Small intestine (tissue), 7 donors: Measurements from ENCODE around the gene EHD2. TPM values are rescaled to one million over a fixed set of nuclear protein-coding genes. Genes with fewer than 3 reads are reported as not detected.
"Not testable (repeated sequence)": the region's sequence is repeated elsewhere in the genome, so short reads cannot be mapped to it uniquely, and the experiment has no call there.

Experiments used
- DNase-seq, 2 donors: peaks; one replicate each; pipeline versions ENCODE4 v3.0.0 to v3.0.0-alpha.2; 2013
- FAIRE-seq: peaks from 2 replicates; lab custom pipeline; 2012; peaks lifted over from hg19 to GRCh38; lab: Jason Lieb, UNC
- H3K27ac ChIP-seq, 3 donors: one replicate each; pipeline ENCODE4 v1.5.1; 2013; ENCODE audit warnings: low read length in 2 of 3, mild to moderate bottlenecking in 2 of 3, control low read depth in 1 of 3, inconsistent platforms in 1 of 3, low read depth in 1 of 3, moderate library complexity in 1 of 3
- H3K27me3 ChIP-seq, 3 donors: one replicate each; pipeline ENCODE4 v1.6.1; 2013; ENCODE audit warnings: low read length in 3 of 3, inconsistent platforms in 1 of 3; ENCODE audit not compliant: control insufficient read depth in 3 of 3, insufficient read depth in 3 of 3
- H3K36me3 ChIP-seq, 3 donors: one replicate each; pipeline ENCODE4 v1.6.1; 2013; ENCODE audit warnings: low read length in 3 of 3, inconsistent platforms in 1 of 3, low read depth in 1 of 3, mild to moderate bottlenecking in 1 of 3, moderate library complexity in 1 of 3; ENCODE audit not compliant: control insufficient read depth in 3 of 3, insufficient read depth in 2 of 3
- H3K4me1 ChIP-seq, 3 donors: one replicate each; pipeline ENCODE4 v1.6.1; 2013; ENCODE audit warnings: low read length in 2 of 3, inconsistent platforms in 1 of 3, low read depth in 1 of 3, mild to moderate bottlenecking in 1 of 3, moderate library complexity in 1 of 3; ENCODE audit not compliant: control insufficient read depth in 3 of 3, insufficient read depth in 2 of 3
- H3K4me3 ChIP-seq, 3 donors: one replicate each; pipeline ENCODE4 v1.5.1; 2013; ENCODE audit warnings: low read length in 3 of 3, control low read depth in 1 of 3, inconsistent platforms in 1 of 3, low read depth in 1 of 3, mild to moderate bottlenecking in 1 of 3, moderate library complexity in 1 of 3
- H3K9me3 ChIP-seq, 2 donors: one replicate each; pipeline ENCODE4 v1.6.1; 2013; ENCODE audit warnings: low read depth in 1 of 2, low read length in 1 of 2; ENCODE audit not compliant: control insufficient read depth in 2 of 2, insufficient read depth in 1 of 2
- WGBS, 3 donors: extraction: QIAGEN DNeasy Blood & Tissue Kit; methylation state at CpG; one replicate each; pipeline ENCODE4 v1.1.7; 2013; 5-methylcytosine and 5-hydroxymethylcytosine counted together
- polyA plus RNA-seq, 4 donors: library from polyadenylated mRNA; stranded (reverse) in 3 of 4; unstranded in 1 of 4; fragments of 200-250 nt in 3 of 4; fragments of 120-200 nt in 1 of 4; gene quantifications; one replicate each; pipeline versions ENCODE4 v1.2.1 to v1.2.3, GENCODE V29; 2013
- donor health status: healthy with polysubstance abuse.
- donor health status: control.
- donor health status: control.
- donor health status: Bipolar disorder and iron deficiency.
- donor health status: healthy.

The EHD2 gene
- polyA plus RNA-seq, 4 donors: 0.89 to 35.1 (median 12.4) TPM

- not testable (repeated sequence) for DNase-seq, H3K27me3 ChIP-seq, FAIRE-seq, H3K27ac ChIP-seq, H3K4me3 ChIP-seq, H3K4me1 ChIP-seq, H3K9me3 ChIP-seq
- 81 to 87% (median 84%) methylated on average over 13 of the region's 13 CpGs for WGBS, 3 donors
- H3K36me3 ChIP-seq: peaks cover 0 to 29% (median 0%) of the 10 kb centered on the region in 3 donors
Observed at GRCh38 chr19:47789811-47790210, 76.6 kb downstream of the EHD2 start.

- FAIRE-seq (no peak), DNase-seq (peak; percentile 71 to 81)
- Histone ChIP-seq H3K9me3 (no peaks in the 10 kb centered on the region), H3K27me3 (no peaks in the 10 kb centered on the region), H3K4me3 (no peak overlapping the region), H3K36me3 (peaks cover 0 to 23% (median 0%) of the 10 kb centered on the region in 3 donors), H3K4me1 (no peaks in the 10 kb centered on the region), H3K27ac (no peak overlapping the region)
- WGBS, 3 donors: 9 to 12% (median 11%) methylated on average over 10 of the region's 10 CpGs
Observed at GRCh38 chr19:47790398-47790814, 77.2 kb downstream of the EHD2 start.

- H3K4me1 ChIP-seq: no peaks in the 10 kb centered on the region
Observed at GRCh38 chr19:47792616-47793015, 79.4 kb downstream of the EHD2 start.

More at GRCh38 chr19:47792616-47793015, 79.4 kb downstream of the EHD2 start:
- no peak overlapping the region for H3K27ac ChIP-seq
- FAIRE-seq: no peak
- no peaks in the 10 kb centered on the region for H3K27me3 ChIP-seq
- H3K9me3 ChIP-seq: no peaks in the 10 kb centered on the region
- peaks cover 0 to 5% (median 0%) of the 10 kb centered on the region in 3 donors for H3K36me3 ChIP-seq
- WGBS, 3 donors: 83 to 96% (median 96%) methylated on average over 1 of the region's 1 CpG
- DNase-seq: no peak
- no peak overlapping the region for H3K4me3 ChIP-seq

Other genes with a start within 250 kb of the EHD2 start
- under 1 TPM in 2 of 4 donors, not detected in 2; 0.12 to 0.92 TPM for gene SLC8A2, start 241.5 kb upstream of the EHD2 start, polyA plus RNA-seq
- gene KPTN, start 229.2 kb upstream of the EHD2 start, polyA plus RNA-seq: 10 to 100 TPM in 3 of 4 donors, 1 to 10 TPM in 1; 6.3 to 42.7 (median 27.4) TPM
- 100 to 1,000 TPM in 3 of 4 donors, 10 to 100 TPM in 1; 76.4 to 119 (median 107) TPM for gene NAPA, start 198.4 kb upstream of the EHD2 start, polyA plus RNA-seq
- gene ZNF541, start 140.3 kb upstream of the EHD2 start, polyA plus RNA-seq: under 1 TPM in 2 of 4 donors, not detected in 2; 0.10 to 0.30 TPM
- 10 to 100 TPM in 1 of 4 donors, 1 to 10 TPM in 3; 4.3 to 10.9 (median 8.4) TPM for gene BICRA, start 104.3 kb upstream of the EHD2 start, polyA plus RNA-seq
- gene NOP53, start 32.1 kb downstream of the EHD2 start, polyA plus RNA-seq: 100 to 1,000 TPM; 290 to 621 (median 552) TPM
- 100 to 1,000 TPM; 129 to 434 (median 350) TPM for gene SELENOW, start 65.3 kb downstream of the EHD2 start, polyA plus RNA-seq
- gene TPRX1, start 91.1 kb downstream of the EHD2 start, polyA plus RNA-seq: not detected
- under 1 TPM in 1 of 4 donors, not detected in 3; 0.12 TPM for gene CRX, start 108.5 kb downstream of the EHD2 start, polyA plus RNA-seq
- gene TPRX2, start 145.8 kb downstream of the EHD2 start, polyA plus RNA-seq: not detected
- gene SULT2A1, start 172.9 kb downstream of the EHD2 start, polyA plus RNA-seq: 100 to 1,000 TPM in 3 of 4 donors, 10 to 100 TPM in 1; 12.7 to 275 (median 187) TPM